Loucy (cell line): ENCODE results near the gene BRMS1.

Experiments
- H2AFZ ChIP-seq: fragments of 200-600 bp; sonication (generic); 2 replicates; pipeline ENCODE4 v1.6.0; 2016; ENCODE audit warnings: antibody characterized with exemption, mild to moderate bottlenecking, low read length, moderate library complexity
- H3F3A ChIP-seq: fragments of 200-600 bp; 2 replicates; pipeline ENCODE4 v1.6.0; 2016; ENCODE audit warnings: antibody characterized with exemption, low read depth, mild to moderate bottlenecking
- H3K27me3 ChIP-seq: fragments of 200-600 bp; sonication (generic); 2 replicates; pipeline ENCODE4 v1.6.1; 2014; ENCODE audit warnings: low read length, mild to moderate bottlenecking; ENCODE audit not compliant: insufficient read depth, poor library complexity, severe bottlenecking
- H3K36me3 ChIP-seq: fragments of 200-600 bp; sonication (generic); 2 replicates; pipeline ENCODE4 v1.6.1; 2016; ENCODE audit warnings: low read length; ENCODE audit not compliant: insufficient read depth
- H3K4me1 ChIP-seq: fragments of 200-600 bp; sonication (generic); 2 replicates; pipeline ENCODE4 v1.5.1; 2014; ENCODE audit warnings: low read length, mild to moderate bottlenecking; ENCODE audit not compliant: insufficient read depth, poor library complexity, severe bottlenecking
- H3K4me2 ChIP-seq: fragments of 200-600 bp; sonication (generic); 2 replicates; pipeline ENCODE4 v1.6.0; 2014; ENCODE audit warnings: antibody characterized with exemption, low read length, low read depth, mild to moderate bottlenecking; ENCODE audit not compliant: poor library complexity, severe bottlenecking
- H3K4me3 ChIP-seq: fragments of 200-600 bp; sonication (generic); 2 replicates; pipeline ENCODE4 v1.5.1; 2014; ENCODE audit warnings: low read length, mild to moderate bottlenecking, mixed read lengths; ENCODE audit not compliant: poor library complexity, severe bottlenecking
- H3K79me2 ChIP-seq: fragments of 200-600 bp; sonication (generic); 2 replicates; pipeline ENCODE4 v1.6.1; 2014; ENCODE audit warnings: low read length; ENCODE audit not compliant: insufficient read depth
- H3K9ac ChIP-seq: fragments of 200-600 bp; sonication (generic); 2 replicates; pipeline ENCODE4 v1.6.0; 2014; ENCODE audit warnings: mild to moderate bottlenecking, low read depth, low read length, moderate library complexity; ENCODE audit not compliant: poor library complexity, severe bottlenecking
- H3K9me2 ChIP-seq: fragments of 200-600 bp; sonication (generic); replicated peaks from 2 replicates; pipeline ENCODE4 v1.6.1; 2016; ENCODE audit warnings: low read depth, low read length, mixed read lengths
- H3K9me3 ChIP-seq: fragments of 200-600 bp; sonication (generic); 2 replicates; pipeline ENCODE4 v1.6.1; 2014; ENCODE audit warnings: mild to moderate bottlenecking, antibody characterized with exemption, low read length, low read depth; ENCODE audit not compliant: insufficient read depth
- H4K20me1 ChIP-seq: fragments of 200-600 bp; sonication (generic); 2 replicates; pipeline ENCODE4 v1.6.0; 2014; ENCODE audit warnings: antibody characterized with exemption, low read length, mild to moderate bottlenecking; ENCODE audit not compliant: insufficient read depth, poor library complexity, severe bottlenecking
- CTCF ChIP-seq: fragments of 200-600 bp; sonication (generic); conservative IDR thresholded peaks from 2 replicates; pipeline ENCODE4 v1.5.1; 2014; ENCODE audit warnings: mild to moderate bottlenecking, antibody characterized with exemption, low read length
- EZH2phosphoT487 ChIP-seq: fragments of 200-600 bp; IDR thresholded peaks from 2 replicates; pipeline ENCODE4 v1.6.1; 2018; ENCODE audit warnings: antibody characterized with exemption, mild to moderate bottlenecking, moderate library complexity, borderline replicate concordance

The BRMS1 gene

GRCh38 chr11:66335531-66336233 is 9.2 kb downstream of the BRMS1 start:
- H3K36me3 ChIP-seq, result peaks cover 15% of the 10 kb centered on the region; the same call in 1 of the 2 replicates
- no peak overlapping the region for H3K4me2 ChIP-seq
- no peaks in the 10 kb centered on the region for H3F3A ChIP-seq
- H2AFZ ChIP-seq, result no peak overlapping the region
- no peaks in the 10 kb centered on the region for H3K9me3 ChIP-seq
- no peaks in the 10 kb centered on the region for H3K27me3 ChIP-seq
- no peak overlapping the region for H3K4me3 ChIP-seq
- no peaks in the 10 kb centered on the region for H4K20me1 ChIP-seq
- TF ChIP-seq EZH2phosphoT487, result no peak
- TF ChIP-seq CTCF, result no peak
- H3K9me2 ChIP-seq, result no peaks in the 10 kb centered on the region
- H3K4me1 ChIP-seq, result peaks cover 8% of the 10 kb centered on the region
- no peak overlapping the region for H3K9ac ChIP-seq
- H3K79me2 ChIP-seq, result no peaks in the 10 kb centered on the region

GRCh38 chr11:66334605-66335442 is 10.1 kb downstream of the BRMS1 start:
- no peaks in the 10 kb centered on the region for H3F3A ChIP-seq
- H3K27me3 ChIP-seq, result no peaks in the 10 kb centered on the region
- no peaks in the 10 kb centered on the region for H3K9me2 ChIP-seq
- H3K79me2 ChIP-seq, result no peaks in the 10 kb centered on the region
- no peaks in the 10 kb centered on the region for H4K20me1 ChIP-seq
- no peak for TF ChIP-seq EZH2phosphoT487
- H3K4me1 ChIP-seq, result peaks cover 8% of the 10 kb centered on the region
- no peak overlapping the region for H3K9ac ChIP-seq
- H3K4me2 ChIP-seq, result no peak overlapping the region
- no peaks in the 10 kb centered on the region for H3K9me3 ChIP-seq
- H2AFZ ChIP-seq, result no peak overlapping the region
- H3K36me3 ChIP-seq, result peaks cover 10% of the 10 kb centered on the region; the same call in 1 of the 2 replicates
- H3K4me3 ChIP-seq, result no peak overlapping the region

GRCh38 chr11:66333896-66334604 is 10.9 kb downstream of the BRMS1 start:
- H3K4me2 ChIP-seq, result no peak overlapping the region
- H2AFZ ChIP-seq, result no peak overlapping the region
- no peak overlapping the region for H3K9ac ChIP-seq
- H3K9me2 ChIP-seq, result no peaks in the 10 kb centered on the region
- H4K20me1 ChIP-seq, result no peaks in the 10 kb centered on the region
- no peaks in the 10 kb centered on the region for H3F3A ChIP-seq
- peaks cover 10% of the 10 kb centered on the region; the same call in 1 of the 2 replicates for H3K36me3 ChIP-seq
- H3K79me2 ChIP-seq, result no peaks in the 10 kb centered on the region
- TF ChIP-seq CTCF (no peak), EZH2phosphoT487 (no peak)
- H3K4me3 ChIP-seq, result no peak overlapping the region
- H3K4me1 ChIP-seq, result peaks cover 8% of the 10 kb centered on the region
- H3K27me3 ChIP-seq, result no peaks in the 10 kb centered on the region
- no peaks in the 10 kb centered on the region for H3K9me3 ChIP-seq
